HG02884 (cell line): ENCODE data around the gene OAS2.

Source experiments
- ATAC-seq: cut with Tn5 transposase; IDR thresholded peaks from one replicate; pipeline ENCODE4 v1.9.1; 2021; ENCODE audit warnings: mild to moderate bottlenecking, moderate library complexity; ENCODE audit not compliant: unreplicated experiment

Gene OAS2

DNA sequence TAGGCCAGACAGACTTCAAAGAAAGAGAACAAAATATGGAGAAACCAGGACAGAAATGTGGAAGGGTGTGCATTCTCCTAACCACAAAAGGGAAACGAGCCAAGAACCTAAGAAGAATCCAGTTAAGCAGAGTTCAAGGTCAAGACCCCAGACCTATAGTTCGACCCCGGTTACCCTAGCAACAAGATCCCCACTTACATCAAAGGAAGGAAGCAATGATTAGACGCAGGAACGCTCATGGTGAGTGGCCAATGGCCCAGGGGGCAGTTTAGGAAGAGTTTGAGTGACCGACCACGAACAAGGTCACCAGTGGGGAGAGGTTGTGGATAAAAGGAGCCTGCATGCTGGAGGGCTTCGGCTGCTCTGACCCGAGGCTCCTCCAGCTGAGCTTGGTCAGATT, 36.2 kb downstream of the OAS2 start:
- ATAC-seq: no peak

DNA sequence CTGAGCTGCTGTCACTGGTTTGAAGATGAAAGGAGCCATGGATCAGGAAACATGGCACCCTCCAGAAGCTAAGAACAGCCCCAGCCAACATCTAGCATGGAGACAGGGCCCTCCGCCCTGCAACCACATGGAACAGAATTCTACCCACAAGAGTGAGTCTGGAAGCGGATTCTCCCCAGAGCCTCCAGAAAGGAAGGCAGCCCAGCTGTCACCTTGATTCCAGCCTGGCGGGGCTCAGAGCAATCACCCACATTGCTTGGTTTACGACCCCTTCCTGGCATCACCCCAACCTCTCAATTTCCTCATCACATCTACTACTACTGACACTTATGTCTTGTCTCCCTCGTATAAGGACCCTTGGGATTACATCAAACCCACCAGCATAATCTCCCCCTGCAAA, 38.5 kb downstream of the OAS2 start:
- no peak for ATAC-seq

DNA sequence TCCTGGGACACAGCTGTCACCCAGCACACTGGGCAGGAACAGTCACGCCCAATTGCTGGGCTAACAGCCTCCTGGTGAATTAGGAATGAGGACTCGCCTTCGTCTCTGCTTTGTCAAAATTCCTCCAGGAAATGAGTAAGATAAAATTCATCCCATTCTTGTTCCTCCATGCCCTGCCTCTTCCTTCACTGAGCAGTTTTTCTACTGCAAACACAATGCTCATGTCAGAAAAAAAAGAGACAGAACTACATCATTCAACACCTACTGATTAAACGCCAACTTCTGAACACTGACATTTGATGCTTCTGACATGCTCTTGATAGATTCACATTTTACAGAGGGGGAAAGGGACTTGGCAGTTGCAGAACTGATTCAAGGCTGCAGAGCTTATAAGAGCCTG, 40.7 kb downstream of the OAS2 start:
- no peak for ATAC-seq

DNA sequence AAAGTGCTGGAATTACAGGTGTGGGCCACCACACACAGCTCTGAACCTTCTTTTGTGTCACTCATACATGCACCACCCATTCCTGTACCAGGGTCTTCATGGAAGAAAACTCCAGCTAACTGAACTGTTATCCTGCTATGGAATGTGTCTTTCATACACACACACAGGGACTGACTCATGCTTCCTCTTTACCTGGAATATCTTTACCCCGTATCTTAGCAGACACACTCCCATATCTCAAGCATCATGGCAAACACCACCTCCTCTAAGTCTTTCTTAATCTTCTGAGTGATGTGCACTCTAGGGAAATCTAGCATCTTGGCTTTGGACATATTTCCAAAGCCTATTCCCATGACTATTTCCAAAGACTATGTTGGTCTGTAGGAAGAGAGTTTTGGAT, 43.2 kb downstream of the OAS2 start:
- ATAC-seq: no peak

DNA sequence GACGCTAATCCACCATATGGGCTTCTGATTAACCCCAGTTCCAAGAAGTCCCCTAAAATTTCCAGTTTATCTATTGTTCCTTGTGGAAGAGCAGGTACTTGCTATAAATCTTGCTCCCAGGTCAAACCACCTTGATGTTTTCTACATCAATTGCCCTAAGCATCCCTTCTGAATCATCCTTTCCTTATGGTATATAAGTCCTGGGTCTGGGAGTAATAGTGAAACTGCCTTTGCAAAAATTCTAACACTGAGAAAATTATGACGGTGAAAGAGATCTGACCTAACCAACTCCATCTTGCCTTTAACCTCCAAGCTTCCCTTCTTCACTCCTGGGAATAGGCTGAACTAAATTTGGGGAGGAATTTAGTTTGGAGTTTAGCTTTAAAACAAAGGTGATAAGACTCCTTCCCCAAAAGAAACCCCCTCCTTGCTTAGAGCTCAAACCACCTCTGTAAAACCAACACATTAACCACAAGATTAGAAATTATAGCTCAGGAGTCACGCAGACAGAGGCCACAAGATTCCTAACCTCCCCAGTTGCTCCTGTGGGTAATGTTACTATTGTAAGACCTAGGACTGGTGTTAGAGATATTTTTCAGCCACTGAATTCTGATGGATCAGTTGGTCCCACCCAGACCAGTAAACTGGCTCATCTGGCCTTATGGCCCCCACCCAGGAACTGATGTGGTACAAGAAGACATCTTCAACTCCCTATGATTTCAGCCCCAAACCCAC, 44.4 kb downstream of the OAS2 start:
- ATAC-seq: no peak

DNA sequence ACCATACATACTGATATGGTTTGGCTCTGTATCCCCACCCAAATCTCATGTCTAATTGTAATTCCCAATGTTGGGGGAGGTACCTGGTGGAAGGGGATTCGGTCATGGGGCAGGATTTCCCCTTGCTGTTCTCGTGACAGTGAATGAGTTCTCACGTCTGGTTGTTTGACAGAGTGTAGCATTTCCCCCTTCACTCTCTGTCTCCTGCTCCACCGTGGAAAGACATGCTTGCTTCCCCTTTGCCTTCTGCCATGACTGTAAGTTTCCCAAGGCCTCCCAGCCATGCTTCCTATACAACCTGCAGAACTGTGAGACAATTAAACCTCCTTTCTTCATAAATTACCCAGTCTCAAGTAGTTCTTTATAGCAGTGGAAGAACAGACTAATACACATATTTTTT, 49.4 kb downstream of the OAS2 start:
- no peak for ATAC-seq

DNA sequence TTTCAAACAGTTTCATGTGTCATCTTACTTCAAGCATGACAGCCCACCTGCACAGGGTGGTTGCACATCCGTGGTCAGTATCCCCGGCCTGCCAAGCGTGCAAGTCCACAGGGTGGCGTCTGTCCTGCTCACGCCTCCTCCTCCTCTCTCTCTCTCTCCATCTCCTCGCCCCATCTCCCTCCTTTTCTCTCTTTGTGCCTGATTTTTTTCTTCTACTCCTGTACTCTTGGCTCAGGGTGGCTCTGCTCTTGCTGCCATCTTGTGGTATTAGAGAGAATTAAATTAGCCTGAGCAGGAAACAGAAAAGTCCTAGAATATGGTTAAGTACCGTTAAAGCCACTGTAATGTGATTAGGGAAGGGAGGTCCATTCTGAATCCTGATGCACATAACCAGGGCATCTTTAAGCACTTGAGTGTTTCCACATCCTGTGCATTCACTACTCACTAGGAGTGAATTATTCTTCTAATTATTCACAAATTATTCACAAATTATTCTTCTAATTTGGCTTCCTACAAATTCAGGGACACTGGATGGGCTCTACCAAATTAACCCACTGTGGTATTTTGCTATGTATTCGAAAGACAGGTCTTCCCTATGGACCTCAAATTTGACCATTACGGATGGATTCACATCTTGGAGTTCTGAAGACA, 52.7 kb downstream of the OAS2 start:
- no peak for ATAC-seq

DNA sequence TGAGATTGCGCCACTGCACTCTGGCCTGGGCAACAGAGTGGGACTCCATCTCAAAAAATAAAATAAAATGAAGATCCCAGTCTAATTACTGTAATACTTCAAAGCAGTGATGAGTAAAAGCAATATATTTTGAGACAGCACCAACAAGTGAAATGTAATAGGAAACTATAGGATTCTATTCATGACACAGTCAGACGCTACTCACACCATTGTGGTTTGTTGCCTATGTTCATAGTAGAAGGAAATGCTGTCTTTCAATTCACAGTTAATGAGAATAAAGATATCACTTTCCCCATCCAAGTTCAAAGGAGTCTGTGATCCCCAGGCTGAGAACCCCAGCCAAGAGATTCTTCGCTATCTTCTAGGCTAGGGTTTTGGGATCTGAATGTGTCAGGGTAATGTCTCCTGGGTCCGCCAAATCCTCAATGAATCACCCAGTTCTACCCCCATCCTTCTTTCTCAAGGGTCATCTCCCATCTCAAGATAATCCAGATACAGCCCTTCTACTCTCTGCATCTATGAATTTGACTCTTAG, 61.7 kb downstream of the OAS2 start:
- ATAC-seq: no peak

DNA sequence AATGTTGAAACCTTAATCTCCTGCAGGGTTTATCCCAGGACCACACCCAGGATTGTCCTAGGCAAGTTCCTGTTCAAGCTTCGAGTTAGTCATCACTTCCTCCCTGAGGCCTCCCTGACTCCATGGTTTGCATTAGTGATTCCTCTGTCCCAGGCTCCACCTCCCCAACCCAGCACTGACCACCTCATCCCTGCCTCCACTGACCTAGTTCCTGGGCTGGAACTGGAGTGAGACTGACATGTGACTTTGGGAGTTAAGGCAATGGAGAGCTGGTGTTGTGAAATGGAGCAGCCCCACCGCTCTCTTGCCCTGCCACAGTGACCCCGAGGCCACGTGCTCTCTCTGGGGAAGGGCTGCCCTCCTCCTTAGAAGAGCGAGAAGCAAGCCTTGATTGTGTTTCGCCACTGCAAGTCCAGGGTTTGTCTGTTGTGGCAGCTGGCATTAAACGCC, 62.4 kb downstream of the OAS2 start:
- no peak for ATAC-seq

DNA sequence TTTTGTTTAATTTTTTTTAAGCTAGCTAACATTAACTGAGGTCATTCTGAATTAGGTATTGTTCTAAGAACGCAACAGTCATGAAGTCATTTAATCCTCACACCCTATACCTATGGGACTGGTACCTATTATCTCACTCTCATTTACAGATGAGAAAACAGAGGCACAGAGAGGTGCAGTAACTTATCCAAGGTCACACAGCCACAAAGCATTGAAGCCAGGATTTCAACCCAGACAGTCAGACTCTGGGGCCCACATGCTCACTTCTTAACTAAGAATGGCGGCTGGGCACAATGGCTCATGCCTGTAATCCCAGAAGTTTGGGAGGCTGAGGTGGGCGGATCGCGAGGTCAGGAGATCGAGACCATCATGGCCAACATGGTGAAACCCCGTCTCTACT, 63.2 kb downstream of the OAS2 start:
- ATAC-seq: no peak

DNA sequence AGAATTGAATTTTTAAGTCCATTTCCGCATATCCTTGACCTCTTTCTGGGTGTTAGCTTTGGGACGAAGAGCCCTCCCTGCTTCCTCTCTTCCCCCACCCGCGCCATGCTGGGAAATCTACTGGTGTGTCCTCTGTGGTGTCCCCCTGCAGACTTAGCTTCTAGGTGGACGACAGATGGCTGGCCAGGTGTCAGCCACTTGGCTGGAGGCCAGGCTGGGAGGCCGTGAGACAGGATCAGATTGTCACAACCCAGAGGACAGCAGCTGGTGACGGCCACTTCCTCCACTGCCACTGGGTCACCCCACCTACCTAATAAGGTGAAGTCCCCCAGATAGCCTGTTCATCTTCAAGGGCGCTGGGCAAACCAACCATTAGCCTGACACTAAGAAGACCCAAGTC, 64.9 kb downstream of the OAS2 start:
- ATAC-seq: no peak

DNA sequence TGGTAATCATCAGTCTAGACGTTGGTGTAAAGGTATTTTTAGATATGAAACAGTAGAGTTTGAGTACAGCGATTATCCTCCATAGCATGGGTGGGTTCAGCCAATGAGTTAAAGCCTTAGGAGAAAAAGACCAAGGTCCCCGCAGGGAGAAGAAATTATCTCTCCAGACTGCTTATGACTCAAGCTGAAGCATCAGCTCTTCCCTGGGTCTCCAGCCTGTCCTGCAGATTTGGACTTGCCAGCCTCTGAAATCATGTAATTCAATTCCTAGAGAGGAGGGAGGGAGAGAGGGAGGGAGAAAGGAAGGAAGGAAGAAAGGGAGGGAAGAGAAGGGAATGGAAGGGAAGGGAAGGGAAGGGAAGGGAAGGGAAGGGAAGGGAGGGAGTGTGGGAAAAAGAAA, 66.2 kb downstream of the OAS2 start:
- ATAC-seq: no peak

DNA sequence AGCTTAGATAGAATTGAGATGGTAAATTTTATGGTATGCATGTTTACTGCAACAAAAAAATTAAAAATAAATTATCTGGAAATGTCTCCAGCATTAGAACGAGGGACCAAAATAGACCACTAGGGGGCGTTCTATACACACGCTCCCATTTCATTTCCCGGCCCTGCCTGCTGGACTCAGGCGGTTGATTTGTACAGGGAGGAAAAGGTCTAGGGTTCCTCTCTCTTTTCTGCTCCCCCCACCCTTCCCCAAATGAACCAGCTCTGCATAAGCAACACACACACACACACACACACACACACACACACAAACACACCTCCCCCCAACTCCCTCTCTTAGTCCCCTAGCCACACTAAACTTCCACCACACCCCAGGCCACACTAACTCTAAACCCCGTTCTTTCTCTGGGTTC, 70.4 kb downstream of the OAS2 start:
- no peak for ATAC-seq

DNA sequence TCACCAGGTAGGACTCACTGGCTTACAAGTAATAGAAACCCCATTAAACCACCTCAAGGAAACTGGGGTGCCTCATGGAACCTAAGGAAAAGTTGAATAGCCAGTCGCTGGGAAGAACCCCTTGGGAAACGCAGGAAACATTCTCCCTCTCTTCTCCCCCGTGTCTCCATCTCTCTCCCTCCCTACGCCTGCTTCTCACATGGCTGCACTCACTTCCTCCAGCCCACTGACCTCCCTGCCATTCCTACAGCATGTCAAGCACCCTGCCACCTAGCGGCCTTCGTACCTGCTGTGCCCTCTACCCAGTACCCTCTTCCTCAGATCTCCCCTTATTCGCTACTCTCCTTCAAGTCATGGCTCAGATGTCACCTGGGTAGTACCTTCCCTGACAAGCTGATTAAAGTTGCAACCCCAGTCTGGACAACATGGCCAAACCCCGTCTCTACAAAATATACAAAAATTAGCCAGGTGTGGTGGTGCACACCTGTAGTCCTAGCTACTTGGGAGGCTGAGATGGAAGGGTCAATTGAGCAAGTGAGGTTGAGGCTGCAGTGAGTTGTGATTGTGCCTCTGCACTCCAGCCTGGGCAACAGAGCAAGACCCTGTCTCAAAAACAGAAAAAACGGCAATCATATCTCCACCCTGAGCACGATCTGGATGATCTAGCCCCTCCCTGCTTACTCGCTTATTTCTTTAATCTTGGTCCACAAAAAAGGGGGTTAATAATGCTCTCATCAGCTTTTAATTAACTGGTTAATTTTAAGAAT, 71.8 kb downstream of the OAS2 start:
- ATAC-seq: no peak

DNA sequence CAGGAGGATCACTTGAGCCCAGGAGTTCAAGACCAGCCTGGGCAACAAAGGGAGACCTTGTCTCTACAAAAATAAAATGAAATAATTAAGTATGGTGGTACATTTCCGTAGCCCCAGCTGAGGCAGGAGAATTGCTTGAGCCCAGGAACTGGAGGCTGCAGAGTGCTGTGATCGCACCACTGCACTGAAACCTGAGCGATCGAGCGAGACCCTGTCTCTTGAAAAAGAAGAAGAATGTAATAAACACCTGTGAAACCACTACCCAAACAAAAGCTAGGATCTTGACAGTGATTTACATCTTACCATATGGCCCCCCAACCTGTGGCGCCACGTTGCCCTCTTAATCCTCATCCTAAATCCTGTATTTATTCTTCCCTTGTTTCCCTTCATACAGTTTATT, 72.5 kb downstream of the OAS2 start:
- ATAC-seq: no peak

DNA sequence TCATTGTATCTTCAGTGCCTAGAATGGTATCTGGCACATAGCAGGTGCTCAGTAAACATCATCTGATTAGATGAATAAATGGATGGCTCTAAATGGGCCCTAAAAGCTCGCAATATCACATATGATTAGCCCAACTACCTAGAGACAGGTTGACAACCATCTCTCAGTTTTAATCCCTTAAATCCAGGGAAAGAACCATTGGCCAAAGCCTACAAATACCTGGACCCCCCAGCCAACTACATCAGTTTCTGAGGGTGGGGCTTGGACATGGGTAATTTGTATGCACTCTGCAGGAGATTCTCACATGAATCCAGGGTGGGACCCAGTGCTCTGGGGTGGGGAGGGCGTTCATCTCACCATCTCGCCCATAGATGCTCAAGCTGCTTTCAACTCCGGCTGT, 73.4 kb downstream of the OAS2 start:
- no peak for ATAC-seq

DNA sequence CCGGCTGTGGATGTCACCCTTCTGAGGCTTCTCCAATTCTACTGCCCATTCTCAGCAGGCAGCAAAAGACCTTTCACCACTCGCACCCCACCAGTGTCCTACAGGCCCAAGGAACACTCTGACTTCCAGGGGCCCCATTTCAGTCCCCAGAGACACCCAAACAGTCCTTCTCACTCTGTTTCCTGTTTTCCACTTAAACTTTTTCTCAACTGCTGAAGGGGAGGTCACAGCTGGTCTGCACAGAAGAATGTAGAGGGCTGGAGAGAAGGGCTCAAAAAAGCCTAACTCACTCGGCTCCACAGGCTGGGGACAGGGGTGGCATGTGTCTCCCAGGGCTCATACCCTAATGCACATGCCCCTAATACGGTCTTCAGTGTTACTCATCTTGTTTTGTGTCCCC, 74.0 kb downstream of the OAS2 start:
- no peak for ATAC-seq

DNA sequence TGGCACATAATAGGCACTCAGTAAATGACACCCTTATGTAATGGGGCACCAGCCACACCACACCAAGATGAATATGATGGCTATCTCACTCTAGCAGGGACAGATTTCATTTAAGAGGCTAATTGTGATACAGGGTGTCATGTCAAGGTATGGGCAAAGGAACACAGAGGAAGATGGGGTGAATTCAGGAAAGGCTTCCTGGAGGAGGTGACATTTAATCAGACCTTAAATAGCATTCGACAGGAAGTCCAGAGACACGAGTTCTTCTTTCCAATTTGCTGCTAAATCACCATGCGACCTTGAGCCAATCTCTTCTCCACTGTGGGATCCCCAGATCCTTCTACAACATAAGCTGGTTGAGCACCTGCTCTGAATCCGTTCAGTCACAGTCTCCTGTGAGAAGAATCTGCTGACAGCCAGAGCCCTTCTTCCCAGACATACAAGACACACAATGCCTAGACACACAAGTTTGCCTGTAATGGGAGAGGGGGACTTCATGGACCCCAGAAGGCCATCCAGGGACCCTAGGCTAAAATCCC, 76.7 kb downstream of the OAS2 start:
- ATAC-seq: no peak

DNA sequence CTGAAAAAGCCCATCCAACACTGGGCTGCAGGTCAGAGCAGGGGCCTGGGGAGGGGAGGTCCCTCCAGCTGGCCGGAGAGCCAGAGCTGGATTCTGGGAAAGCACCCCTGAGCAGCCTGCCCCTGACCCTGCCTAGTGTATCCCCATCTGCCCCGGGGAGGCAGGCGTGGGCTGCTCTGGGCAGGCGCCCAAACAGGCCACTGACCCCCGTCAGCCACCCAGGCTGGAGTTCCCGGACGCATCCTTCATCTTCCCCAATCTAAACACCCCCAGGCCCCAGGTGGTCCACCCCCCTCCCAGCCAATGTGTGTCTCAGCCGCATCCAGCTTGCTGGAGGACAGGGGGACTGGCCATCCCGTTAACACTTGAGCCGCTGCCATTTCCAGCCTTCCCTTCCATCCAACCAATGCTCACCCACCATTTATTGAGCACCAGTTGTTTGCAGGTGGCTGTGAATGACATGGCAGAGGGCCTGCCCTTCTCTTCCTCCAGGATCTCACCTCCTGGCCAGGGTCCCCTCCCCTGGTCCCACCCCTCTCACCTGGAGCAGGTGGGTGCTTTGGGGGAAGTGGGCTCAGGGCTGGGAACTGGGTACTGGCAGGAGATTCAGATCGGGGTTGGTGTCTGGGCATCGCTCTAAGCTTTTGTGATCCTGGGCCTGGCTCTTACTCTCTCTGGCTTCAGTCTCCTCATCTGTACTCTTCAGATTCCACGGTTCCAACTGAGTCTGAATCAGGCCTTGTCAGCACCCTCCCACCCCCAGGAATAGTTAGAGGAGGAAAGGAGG, 77.5 kb downstream of the OAS2 start:
- ATAC-seq: no peak

DNA sequence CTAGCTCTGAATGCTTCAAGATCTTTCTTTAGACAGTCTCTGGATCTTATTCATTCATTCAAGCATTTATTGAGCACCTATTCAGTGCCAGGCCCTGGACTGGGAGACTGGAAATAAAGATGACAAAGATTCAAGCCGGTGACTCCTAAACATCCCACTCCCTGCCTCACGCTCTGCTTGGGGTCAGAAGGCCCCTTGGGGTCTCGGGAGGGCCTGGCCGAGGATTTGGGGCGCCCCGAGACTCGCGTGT, 78.0 kb downstream of the OAS2 start:
- no peak for ATAC-seq
